HG02571 (cell line): Measurements from ENCODE around the gene CD300LF.

Source experiments
- ATAC-seq: cut with Tn5 transposase; IDR thresholded peaks from one replicate; pipeline ENCODE4 v1.9.1; 2021; ENCODE audit warnings: mild to moderate bottlenecking, moderate library complexity; ENCODE audit not compliant: unreplicated experiment

The CD300LF gene

GRCh38 chr17:74730491-74731346, 18.0 kb upstream of the CD300LF start:
- no peak for ATAC-seq

DNA sequence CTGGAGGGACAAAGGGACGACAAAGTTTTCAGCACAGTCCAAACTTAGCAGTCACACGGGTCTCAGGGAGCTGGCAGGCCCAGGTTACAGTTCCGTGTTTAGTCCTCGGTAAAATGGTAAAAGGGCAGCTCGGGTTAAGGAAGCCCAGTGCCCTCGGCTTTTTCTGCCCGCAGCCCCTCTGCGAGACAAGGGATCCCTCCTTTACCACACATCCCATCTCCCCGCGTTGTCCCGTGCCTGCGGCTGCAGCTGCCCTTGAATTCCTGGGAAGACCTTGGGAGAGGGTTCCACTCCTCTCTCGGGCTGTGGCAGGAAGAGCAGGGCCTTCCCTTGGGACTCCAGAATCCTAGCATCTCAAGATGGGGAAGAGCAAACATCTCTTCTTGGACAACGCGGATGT, 17.1 kb upstream of the CD300LF start:
- no peak for ATAC-seq

GRCh38 chr17:74729368-74729767, 16.6 kb upstream of the CD300LF start:
- ATAC-seq: no peak

- no peak for ATAC-seq
These were observed 16.0 kb upstream of the CD300LF start for GRCh38 chr17:74728702-74729075.

- no peak for ATAC-seq
These were observed 15.4 kb upstream of the CD300LF start for GRCh38 chr17:74728033-74728701.

- no peak for ATAC-seq
These were observed 12.4 kb upstream of the CD300LF start for GRCh38 chr17:74725111-74725510.

DNA sequence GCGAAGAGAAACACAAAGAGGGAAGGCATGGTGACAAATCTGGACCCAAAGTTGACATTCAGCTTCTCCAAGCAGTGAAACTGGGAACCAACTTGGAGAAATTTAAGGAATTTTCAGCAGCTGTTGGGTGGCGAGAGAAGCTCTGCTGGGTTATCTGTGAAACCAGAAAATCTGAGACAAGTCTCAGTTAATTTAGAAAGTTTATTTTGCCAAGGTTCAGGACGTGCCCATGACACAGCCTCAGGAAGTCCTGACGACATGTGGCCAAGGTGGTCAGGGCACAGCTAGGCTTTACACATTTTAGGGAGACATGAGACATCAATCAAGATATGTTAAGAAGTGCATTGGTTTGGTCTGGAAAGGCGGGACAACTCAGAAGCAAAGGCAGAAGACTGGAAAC, 11.2 kb upstream of the CD300LF start:
- ATAC-seq: no peak

GRCh38 chr17:74722782-74723181, 10.1 kb upstream of the CD300LF start:
- no peak for ATAC-seq

GRCh38 chr17:74720506-74720905, 7.8 kb upstream of the CD300LF start:
- ATAC-seq: no peak

DNA sequence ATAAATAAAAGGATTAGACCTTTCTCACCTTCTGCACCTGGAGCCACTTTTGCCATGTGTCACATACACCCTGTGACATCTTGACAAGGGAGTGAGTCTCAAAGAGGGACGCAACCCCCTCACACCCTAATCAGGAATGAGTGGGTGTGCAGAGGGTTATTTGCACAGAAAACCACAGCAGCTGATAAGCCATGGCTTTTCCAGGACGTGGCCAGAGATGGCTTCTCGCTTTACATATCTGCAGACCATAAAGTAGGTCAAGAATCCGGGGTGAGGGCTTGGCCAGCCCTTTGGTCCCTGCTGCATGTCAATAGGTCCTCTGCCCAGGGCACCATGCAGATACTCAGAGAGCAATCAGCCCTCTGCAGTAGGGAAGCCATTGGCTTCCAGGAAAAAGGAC, 2.4 kb upstream of the CD300LF start:
- ATAC-seq: no peak

- no peak for ATAC-seq
These were observed 540 bp upstream of the CD300LF start for GRCh38 chr17:74713171-74713755.

DNA sequence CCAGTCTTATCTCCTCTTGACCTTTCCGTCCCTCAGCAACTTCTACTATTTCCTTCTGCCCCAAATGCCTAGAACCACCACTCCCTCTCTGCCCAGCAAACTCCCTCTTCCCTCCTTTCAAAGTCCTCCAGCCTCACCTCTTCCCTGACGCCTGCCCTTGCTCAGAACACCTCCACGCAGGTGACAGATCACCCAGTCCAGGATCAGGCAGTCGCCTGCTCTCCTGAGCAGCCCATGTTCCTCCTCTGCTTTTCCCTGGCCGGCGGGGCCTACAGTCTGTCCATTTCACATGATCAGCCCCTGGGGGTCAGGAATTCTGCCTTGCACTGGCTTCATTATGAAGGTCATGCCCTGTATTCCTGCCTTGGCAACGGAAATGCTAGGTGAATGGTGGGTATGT, 422 bp downstream of the CD300LF start:
- no peak for ATAC-seq

DNA sequence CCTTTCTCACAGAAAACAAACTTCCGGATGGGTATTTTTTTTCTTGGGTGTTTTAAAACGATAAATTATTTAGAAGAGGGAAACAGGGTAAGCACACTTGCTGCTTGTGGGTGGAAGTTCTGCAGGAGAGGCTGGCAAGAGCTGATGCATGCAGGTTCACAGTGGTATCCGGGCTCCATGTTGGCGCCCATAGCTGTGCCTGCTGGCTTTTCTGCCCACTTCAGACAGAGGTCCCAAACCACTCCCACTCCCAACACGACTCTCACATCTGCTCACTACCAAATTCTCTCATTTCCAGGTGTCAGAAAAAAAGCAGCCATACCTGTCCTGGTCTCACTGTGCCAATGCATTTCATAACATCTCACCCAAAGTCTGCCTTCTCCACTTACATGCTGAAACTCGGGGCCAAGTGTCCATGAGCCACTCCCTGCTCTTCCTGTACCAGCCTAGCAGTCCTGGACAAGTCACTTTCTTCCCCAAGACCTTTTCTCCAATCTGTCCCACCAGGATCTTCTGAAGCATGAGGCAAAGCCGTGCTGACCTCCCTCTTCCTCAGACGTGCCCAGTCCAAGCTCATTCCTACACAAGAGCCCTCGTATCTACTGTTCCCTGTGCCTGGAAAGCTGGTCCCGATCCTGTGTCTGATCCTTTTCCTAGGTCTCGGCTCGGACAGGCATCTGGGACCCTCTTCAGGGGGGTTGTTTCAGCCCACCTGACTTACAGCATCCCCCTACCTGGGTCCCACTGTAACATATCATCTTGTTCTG, 1.5 kb downstream of the CD300LF start:
- no peak for ATAC-seq

DNA sequence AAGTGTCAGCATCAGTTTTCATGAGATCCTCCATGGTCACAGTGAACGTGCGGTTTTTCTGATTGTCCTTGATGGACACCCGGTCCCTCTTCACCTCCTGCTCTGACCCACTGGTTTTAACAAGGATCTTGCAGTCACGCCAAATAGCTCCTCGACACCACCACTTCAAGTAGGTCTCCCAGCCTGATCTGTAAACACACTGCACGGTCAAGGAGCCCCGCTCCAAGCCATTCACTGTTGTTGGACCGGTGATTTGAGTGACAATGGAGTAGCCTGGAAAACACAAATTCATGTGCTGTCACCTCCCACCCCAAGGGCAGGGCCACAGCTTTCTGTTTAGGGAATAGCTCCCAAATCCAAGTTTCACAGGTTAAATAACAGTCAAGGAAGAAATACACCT, 8.2 kb downstream of the CD300LF start:
- ATAC-seq: no peak

DNA sequence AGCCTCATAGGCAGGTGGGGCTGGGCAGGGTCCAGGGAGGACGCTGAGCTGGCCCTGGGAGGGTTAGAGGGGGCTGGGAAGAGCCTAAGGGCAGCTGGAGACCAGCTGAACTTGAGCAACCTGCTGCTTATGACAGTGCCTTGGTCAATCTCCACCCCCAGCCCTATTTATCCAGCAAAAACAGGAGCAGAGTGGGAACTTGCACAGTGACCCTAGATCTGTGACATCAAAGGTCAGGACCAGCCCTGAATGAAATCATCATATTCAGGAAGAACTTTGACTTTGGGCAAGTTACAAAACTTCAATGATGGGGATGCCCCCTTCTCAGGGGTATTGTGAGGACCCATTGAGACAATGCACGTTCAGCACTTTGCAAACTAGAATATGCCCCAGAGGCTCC, 9.4 kb downstream of the CD300LF start:
- ATAC-seq: no peak

- no peak for ATAC-seq
These were observed 10.4 kb downstream of the CD300LF start for GRCh38 chr17:74702116-74702871.

DNA sequence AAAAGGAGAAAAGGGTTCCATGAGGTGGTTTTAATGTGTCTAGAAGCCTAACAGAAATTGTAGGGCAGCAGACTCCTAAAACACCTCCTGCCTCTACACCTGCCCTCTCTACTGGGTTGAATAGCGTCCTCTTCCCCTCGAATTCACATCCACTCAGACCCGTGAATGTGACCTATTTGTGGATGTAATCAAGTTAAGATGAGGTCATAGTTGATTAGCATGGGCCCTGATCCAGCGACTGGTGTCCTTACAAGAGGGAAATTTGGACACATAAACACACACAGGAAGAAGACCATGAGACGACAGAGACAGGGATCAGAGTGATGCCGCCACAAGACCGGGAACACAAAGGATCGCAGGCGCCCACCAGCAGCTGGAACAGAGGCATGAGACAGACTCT, 13.5 kb downstream of the CD300LF start:
- no peak for ATAC-seq

DNA sequence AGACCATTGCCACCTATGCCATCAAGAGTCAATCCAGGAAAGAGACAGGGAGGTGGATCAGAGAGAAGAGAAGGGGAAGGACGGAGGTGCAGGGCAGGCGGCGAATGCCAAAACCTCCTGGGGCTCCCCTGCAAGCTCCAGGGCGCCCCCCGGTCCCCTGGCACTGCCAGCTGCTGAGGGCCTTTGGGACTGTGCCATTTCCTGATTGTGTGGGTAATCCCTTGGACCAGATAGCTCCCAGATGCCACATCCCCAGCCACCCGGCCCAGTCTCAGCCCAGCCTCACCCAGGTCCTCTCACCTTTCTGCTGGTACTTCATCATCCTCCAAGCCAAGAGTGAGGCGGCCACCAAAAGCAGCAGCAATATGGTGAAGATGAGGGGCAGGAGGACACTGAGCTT, 14.7 kb downstream of the CD300LF start:
- ATAC-seq: no peak

DNA sequence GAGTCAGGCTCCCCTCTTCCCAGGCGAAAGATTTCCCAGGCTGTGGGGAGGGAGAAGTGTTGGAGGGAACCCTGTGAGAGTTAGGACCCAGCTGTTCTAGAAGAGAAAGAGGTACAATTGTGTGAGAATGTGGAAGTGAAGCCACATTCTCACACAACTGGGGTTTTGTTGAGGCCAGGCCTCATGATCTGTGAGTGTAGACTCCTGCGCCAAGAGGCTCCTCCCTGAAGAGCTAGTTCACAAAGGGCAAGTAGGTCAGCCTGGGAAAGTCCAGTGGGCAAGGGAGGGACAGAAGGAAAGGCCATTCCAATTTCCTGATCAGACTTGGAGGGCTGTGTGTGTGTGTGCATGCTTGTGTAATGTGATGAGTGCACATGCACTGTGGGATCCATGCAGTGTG, 15.2 kb downstream of the CD300LF start:
- no peak for ATAC-seq

DNA sequence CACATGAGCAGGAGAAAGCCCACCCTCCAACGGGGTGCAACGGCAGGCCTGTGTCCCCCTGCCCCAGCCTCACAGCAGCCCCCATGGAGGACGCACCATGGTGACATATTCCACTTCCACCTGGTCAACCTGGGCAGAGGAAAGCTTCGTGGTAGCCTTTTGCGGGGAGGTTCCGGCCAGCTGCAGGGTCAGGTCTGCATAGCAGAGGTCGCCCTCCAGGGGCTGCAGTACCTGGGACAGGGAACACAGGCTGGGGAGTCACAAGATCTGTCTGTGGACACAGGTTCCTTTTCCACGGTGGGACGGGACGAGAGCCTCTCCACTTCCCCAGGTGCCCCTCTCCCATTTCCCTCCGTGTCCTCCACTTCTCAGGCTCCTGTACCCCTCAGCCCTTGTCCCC, 17.1 kb downstream of the CD300LF start:
- ATAC-seq: no peak

DNA sequence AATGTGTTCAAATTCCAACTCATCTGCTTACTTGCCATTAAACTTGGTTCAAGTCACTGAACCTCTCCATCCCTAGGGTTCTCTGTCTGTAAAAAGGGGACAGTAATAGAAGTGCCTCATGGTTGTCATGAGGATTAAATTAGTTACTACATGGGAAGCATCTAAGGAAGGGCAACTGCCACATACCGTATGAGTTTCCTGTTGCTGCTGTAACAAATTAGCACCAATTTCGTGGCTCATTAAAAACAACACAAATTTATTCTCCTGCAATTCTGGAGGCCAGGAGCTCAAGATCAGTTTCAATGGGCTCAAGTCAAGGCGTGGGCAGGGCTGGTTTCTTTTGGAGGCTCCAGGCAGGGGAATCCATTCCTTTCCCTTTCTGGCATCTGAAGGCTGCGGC, 18.6 kb downstream of the CD300LF start:
- ATAC-seq: no peak
